ENCODE data around the gene RAB44. TPM values are rescaled to one million over a fixed set of nuclear protein-coding genes. Genes with fewer than 3 reads are reported as not detected.

The RAB44 gene, protein sequence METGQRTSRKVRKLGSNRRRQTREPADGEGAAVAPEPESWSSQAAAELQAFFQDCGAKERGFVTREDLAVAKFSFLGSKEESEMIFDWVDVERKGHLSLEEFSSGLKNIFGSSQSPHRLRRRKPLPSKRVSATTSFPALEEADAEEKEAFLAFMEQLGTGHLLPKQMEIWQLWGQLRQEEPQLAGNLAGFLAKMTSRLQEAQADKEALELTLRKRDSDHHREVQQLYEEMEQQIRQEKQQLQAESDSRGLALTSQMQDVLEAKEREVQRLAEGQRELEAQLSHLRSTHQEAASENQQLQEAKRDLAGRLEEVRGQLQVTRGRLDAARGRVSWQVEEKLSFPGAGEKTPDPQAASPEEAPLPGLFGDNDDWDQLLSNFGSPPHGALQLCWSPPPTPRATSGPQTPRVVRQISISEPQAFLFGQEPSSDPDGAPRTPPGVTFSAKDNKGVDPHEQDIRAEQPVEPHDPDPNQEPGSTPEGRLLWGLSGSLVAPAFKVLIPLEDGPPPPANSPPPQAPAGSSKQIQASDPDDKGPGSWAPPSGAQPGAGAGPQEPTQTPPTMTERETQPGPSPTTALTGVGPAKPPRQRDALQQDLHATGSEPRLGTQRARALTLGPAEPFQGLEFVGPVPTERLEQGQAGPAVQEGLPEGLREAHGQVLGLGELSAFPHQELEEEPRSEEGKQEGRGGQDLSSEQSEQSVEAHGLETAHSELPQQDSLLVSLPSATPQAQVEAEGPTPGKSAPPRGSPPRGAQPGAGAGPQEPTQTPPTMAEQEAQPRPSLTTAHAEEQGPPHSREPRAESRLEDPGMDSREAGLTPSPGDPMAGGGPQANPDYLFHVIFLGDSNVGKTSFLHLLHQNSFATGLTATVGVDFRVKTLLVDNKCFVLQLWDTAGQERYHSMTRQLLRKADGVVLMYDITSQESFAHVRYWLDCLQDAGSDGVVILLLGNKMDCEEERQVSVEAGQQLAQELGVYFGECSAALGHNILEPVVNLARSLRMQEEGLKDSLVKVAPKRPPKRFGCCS
- 1 to 10 TPM in 1 of 4 donors, under 1 TPM in 3; 0.14 to 1.1 (median 0.46) TPM for total RNA-seq

- no peak within 1 kb of the TSS for H3K4me3 ChIP-seq
- in situ Hi-C loops (cut with MboI; ENCODE audit: low pct_ligation_motif_present in 1 of 4, low pct_unique_long_range_greater_than_20kb in 1 of 4, low sequenced_read_pairs in 3 of 4) (no loop called here), intact Hi-C loops (cut with DNase I; ENCODE audit: low total_unique reads) (no loop called here)
- DNase-seq: no peak
- WGBS, 2 donors (ENCODE audit: low coverage in 1 of 2): 92 to 100% methylated on average over 2 to 7 of the region's 7 CpGs
- TF ChIP-seq EP300 (IDR thresholded peaks at IDR 0.05; ENCODE audit: low read depth) (no peak), CTCF (IDR thresholded peaks at IDR 0.05) (no peak), POLR2A (IDR thresholded peaks at IDR 0.05) (no peak), POLR2AphosphoS5 (IDR thresholded peaks at IDR 0.05) (no peak)
- no peaks in the 10 kb centered on the region for H3K36me3 ChIP-seq
- H3K9me3 ChIP-seq: no peaks in the 10 kb centered on the region
- H3K27me3 ChIP-seq: no peaks in the 10 kb centered on the region
- peaks cover 0 to 6% (median 5%) of the 10 kb centered on the region in 4 donors for H3K4me1 ChIP-seq
- no peak within 1 kb of the TSS for H3K27ac ChIP-seq
Observed at GRCh38 chr6:36697481-36697903, at the start of gene RAB44. Gene RAB44, plus strand, starts transcription at chr6:36697826. Its CDS starts 6,410 bp downstream, at chr6:36704236.

GRCh38 chr6:36649086-36649485 lies 48.5 kb upstream of the RAB44 start:
- TF ChIP-seq POLR2A (IDR thresholded peaks at IDR 0.05): no peak
- no peak for TF ChIP-seq CTCF (IDR thresholded peaks at IDR 0.05)
- no peak for TF ChIP-seq POLR2AphosphoS5 (IDR thresholded peaks at IDR 0.05)
- no peak for TF ChIP-seq EP300 (IDR thresholded peaks at IDR 0.05; ENCODE audit: low read depth)
- DNase-seq: no peak

DNA sequence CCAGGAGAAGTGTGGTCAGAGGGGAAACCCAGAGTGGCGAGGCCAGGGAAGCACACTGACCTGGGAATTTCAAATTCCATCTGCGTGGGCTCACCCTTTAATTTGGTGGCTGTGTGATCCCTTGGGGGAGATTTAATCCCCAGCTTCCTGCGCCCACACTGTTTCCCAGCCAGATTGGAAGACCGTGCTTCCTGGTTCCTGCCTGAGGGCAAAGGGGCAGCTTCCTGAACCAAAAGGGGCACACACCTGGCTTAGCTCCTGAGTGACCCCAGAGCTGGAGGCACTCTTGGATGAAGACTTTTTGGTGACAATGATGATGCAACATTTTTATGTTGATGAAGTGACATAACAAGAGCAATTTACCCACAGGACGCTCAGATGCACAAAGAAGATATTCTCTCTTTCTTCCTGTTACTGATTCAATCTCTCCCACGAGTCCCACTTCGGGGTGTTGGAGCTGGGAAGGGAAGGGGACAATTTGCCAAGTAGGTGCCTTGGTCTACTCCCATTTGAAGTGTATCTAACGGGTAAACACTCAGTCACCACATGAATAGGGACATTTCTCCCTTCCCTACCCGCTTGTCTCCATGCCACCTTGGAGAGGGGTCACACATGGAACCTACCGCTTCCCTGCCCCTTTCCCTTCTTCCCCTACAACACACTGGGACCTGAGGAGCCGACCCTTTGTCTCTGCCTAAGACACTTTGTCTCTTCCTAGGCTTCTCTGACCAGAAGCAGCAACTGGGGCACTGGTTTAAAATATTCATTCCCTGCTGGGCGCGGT lies 47.7 kb upstream of the RAB44 start:
- WGBS, 2 donors (ENCODE audit: low coverage in 1 of 2): 58 to 80% methylated on average over 5 to 13 of the region's 13 CpGs
- TF ChIP-seq CTCF (IDR thresholded peaks at IDR 0.05) (no peak), EP300 (IDR thresholded peaks at IDR 0.05; ENCODE audit: low read depth) (no peak), POLR2AphosphoS5 (IDR thresholded peaks at IDR 0.05) (no peak), POLR2A (IDR thresholded peaks at IDR 0.05) (no peak)
- in situ Hi-C loops (cut with MboI; ENCODE audit: low pct_ligation_motif_present in 1 of 4, low pct_unique_long_range_greater_than_20kb in 1 of 4, low sequenced_read_pairs in 3 of 4): no loop called here
- H3K27me3 ChIP-seq: no peaks in the 10 kb centered on the region
- no peaks in the 10 kb centered on the region for H3K9me3 ChIP-seq
- peaks cover 7 to 33% (median 13%) of the 10 kb centered on the region in 4 donors for H3K4me1 ChIP-seq
- H3K27ac ChIP-seq: peak overlapping the region in 2 of 4 donors; percentile 41 to 67
- no peaks in the 10 kb centered on the region for H3K36me3 ChIP-seq
- H3K4me3 ChIP-seq: no peak overlapping the region
- no peak for DNase-seq
- intact Hi-C loops (cut with DNase I; ENCODE audit: low total_unique reads): no loop called here

More at GRCh38 chr6:36649086-36649485, 48.5 kb upstream of the RAB44 start:
- in situ Hi-C loops (cut with MboI; ENCODE audit: low pct_ligation_motif_present in 1 of 4, low pct_unique_long_range_greater_than_20kb in 1 of 4, low sequenced_read_pairs in 3 of 4) (no loop called here), intact Hi-C loops (cut with DNase I; ENCODE audit: low total_unique reads) (no loop called here)
- no peaks in the 10 kb centered on the region for H3K27me3 ChIP-seq
- 85 to 87% methylated on average over 3 of the region's 3 CpGs for WGBS, 2 donors (ENCODE audit: low coverage in 1 of 2)
- H3K36me3 ChIP-seq: no peaks in the 10 kb centered on the region
- H3K27ac ChIP-seq: no peak overlapping the region
- H3K4me3 ChIP-seq: no peak overlapping the region
- H3K4me1 ChIP-seq: peaks cover 10 to 38% (median 15%) of the 10 kb centered on the region in 4 donors
- no peaks in the 10 kb centered on the region for H3K9me3 ChIP-seq
